Tibial artery (tissue), 4 donors: ENCODE measurements around the gene STRIP2.
"Not testable (repeated sequence)": the region's sequence is repeated elsewhere in the genome, so short reads cannot be mapped to it uniquely, and the experiment has no call there.

Experiments
- DNase-seq, 2 donors: peaks; one replicate each; pipeline ENCODE4 v3.0.0-alpha.2; 2019
- H3K27ac ChIP-seq, 2 donors: fragments of 200-600 bp; sonication (generic) in 1 of 2; 1 replicate in 1 of 2; 2 replicates in 1 of 2; pipeline ENCODE4 v1.5.1; 2018 to 2019; ENCODE audit warnings: mild to moderate bottlenecking in 1 of 2
- H3K27me3 ChIP-seq, 2 donors: fragments of 200-600 bp; sonication (generic) in 1 of 2; one replicate each; pipeline versions ENCODE4 v1.5.1 to v1.6.0; 2016 to 2019
- H3K36me3 ChIP-seq, 3 donors: fragments of 200-600 bp; sonication (generic) in 2 of 3; one replicate each; pipeline ENCODE4 v1.5.1; 2016 to 2019; ENCODE audit warnings: mild to moderate bottlenecking in 2 of 3
- H3K4me1 ChIP-seq, 4 donors: fragments of 200-600 bp; sonication (generic) in 2 of 4; 1 replicate in 3 of 4; 2 replicates in 1 of 4; pipeline ENCODE4 v1.5.1; 2016 to 2019
- H3K4me3 ChIP-seq, 2 donors: fragments of 200-600 bp; sonication (generic) in 1 of 2; 1 replicate in 1 of 2; 2 replicates in 1 of 2; pipeline ENCODE4 v1.5.1; 2018 to 2019; ENCODE audit warnings: mild to moderate bottlenecking in 2 of 2
- H3K9me3 ChIP-seq, 3 donors: fragments of 200-600 bp; sonication (generic) in 1 of 3; one replicate each; pipeline ENCODE4 v1.5.1; 2016 to 2019
- intact Hi-C: fragments of 100-400 bp; cut with DNase I; formaldehyde crosslinking; loops from one replicate; pipeline ENCODE4 v1.15.0; 2023; ENCODE audit warnings: low total_unique reads
- TF ChIP-seq, protein P1 (sequence below), 2 experiments: fragments of 200-600 bp in 1 of 2; fragments of 450-650 bp in 1 of 2; IDR thresholded peaks; one replicate each; pipeline ENCODE4 v1.5.1; 2017 to 2019; ENCODE audit warnings: antibody characterized with exemption in 2 of 2, mild to moderate bottlenecking in 1 of 2, moderate library complexity in 1 of 2

The STRIP2 gene

DNA sequence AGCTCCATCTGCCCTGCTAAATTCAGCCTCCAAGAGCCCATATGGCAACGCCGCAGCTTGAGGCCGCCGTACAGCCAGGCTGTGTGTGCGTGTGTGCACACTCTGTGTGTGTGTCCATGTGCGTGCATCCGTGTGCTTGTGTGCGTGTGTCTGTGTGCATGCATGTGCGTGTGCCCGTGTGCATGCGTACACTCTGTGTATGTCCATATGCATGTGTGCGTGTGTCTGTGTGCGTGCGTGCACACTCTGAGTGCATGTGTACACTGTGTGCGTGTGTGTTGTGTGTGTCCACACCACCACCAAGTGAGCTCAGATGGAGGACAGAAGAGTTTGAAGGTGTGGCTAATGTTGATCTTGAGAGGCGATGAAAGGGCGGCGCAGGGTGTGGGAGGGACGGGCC is 98.1 kb downstream of the STRIP2 start:
- H3K36me3 ChIP-seq = no peaks in the 10 kb centered on the region
- peaks cover 0 to 3% of the 10 kb centered on the region in 2 donors for H3K27me3 ChIP-seq
- no peak overlapping the region for H3K4me3 ChIP-seq
- no peaks in the 10 kb centered on the region for H3K4me1 ChIP-seq
- intact Hi-C loops = no loop called here
- TF ChIP-seq, protein P1, sequence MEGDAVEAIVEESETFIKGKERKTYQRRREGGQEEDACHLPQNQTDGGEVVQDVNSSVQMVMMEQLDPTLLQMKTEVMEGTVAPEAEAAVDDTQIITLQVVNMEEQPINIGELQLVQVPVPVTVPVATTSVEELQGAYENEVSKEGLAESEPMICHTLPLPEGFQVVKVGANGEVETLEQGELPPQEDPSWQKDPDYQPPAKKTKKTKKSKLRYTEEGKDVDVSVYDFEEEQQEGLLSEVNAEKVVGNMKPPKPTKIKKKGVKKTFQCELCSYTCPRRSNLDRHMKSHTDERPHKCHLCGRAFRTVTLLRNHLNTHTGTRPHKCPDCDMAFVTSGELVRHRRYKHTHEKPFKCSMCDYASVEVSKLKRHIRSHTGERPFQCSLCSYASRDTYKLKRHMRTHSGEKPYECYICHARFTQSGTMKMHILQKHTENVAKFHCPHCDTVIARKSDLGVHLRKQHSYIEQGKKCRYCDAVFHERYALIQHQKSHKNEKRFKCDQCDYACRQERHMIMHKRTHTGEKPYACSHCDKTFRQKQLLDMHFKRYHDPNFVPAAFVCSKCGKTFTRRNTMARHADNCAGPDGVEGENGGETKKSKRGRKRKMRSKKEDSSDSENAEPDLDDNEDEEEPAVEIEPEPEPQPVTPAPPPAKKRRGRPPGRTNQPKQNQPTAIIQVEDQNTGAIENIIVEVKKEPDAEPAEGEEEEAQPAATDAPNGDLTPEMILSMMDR (IDR thresholded peaks at IDR 0.05) = no peak
- no peak overlapping the region for H3K27ac ChIP-seq
- H3K9me3 ChIP-seq = no peaks in the 10 kb centered on the region
- DNase-seq = no peak

DNA sequence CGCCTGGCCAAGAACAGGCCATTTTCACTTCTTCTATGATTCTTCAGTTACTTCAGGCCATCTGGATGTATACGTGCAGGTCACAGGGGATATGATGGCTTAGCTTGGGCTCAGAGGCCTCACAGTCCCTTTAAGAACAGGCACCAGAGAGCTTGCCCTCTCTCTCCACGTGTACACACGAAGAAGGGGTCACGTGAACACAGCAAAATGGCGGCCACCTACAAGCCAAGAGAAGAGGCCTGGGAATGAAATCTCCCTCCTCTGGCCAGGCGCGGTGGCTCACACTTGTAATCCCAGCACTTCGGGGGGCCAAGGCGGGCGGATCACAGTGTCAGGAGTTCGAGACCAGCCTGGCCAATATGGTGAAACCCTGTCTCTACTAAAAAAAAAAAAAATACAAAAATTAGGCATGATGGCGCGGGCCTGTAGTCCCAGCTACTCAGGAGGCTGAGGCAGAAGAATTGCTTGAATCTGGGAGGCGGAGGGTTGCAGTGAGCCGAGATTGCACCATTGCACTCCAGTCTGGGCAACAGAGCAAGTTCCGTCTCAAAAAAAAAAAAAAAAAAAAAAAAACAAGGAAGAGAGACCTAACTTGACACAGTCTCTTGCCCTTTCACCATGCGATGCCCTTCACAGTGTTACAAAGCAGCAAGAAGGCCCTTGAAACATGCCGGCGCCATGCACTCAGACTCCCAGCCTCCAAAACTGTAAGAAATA is 100.5 kb downstream of the STRIP2 start:
- H3K36me3 ChIP-seq, H3K9me3 ChIP-seq, H3K4me1 ChIP-seq, H3K27ac ChIP-seq, H3K4me3 ChIP-seq, DNase-seq, intact Hi-C loops, H3K27me3 ChIP-seq: not testable (repeated sequence)

DNA sequence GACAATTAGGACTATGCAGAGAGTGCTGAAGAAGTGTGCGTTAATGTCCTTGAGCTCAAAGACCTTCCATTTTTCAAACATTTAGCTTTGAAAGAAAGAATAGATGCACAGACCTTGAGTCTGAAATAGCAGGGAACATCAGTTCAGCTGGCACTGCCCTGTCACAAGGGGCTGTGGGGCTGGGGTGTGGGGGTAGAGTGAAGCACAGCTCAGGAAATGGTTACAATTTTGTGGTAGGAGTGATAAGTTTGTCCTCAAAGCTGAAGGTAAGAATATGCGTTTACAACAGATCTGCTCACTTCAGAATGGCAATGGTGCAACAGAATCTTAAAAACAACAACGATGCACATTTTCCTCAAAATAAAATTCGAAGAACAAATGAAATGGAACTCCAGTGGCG is 101.7 kb downstream of the STRIP2 start:
- no peaks in the 10 kb centered on the region for H3K9me3 ChIP-seq
- DNase-seq = no peak
- H3K27ac ChIP-seq = no peak overlapping the region
- no peaks in the 10 kb centered on the region for H3K36me3 ChIP-seq
- H3K4me1 ChIP-seq = no peaks in the 10 kb centered on the region
- peaks cover 0 to 3% of the 10 kb centered on the region in 2 donors for H3K27me3 ChIP-seq
- TF ChIP-seq, protein P1 (IDR thresholded peaks at IDR 0.05) = no peak
- no peak overlapping the region for H3K4me3 ChIP-seq
- intact Hi-C loops = no loop called here

DNA sequence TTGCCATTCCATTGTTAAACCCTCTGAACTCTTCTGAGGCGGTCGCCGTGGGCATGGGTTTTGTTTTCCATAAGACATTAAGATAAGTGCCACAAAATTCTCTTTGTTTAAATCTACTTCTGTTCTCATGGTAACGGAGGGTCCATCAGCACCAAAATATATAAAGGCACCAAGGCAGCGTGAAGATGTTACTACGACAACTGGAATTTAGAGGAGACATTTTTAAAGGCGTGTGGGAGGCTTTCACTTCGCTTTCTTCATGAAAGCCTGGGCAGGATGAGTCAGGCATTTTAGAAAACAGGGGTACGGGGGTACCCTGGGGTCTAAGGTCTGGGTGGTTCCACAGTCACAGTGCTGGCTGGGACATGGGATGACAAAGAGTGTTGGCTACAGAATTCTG is 102.1 kb downstream of the STRIP2 start:
- Histone ChIP-seq H3K27ac (no peak overlapping the region), H3K9me3 (no peaks in the 10 kb centered on the region), H3K4me1 (no peaks in the 10 kb centered on the region), H3K4me3 (no peak overlapping the region), H3K36me3 (no peaks in the 10 kb centered on the region), H3K27me3 (peaks cover 0 to 3% of the 10 kb centered on the region in 2 donors)
- no peak for DNase-seq
- intact Hi-C loops = no loop called here
- TF ChIP-seq, protein P1 (IDR thresholded peaks at IDR 0.05) = no peak
